GM23248 (cell line): ENCODE data around the gene IL4R. TPM values are rescaled to one million over a fixed set of nuclear protein-coding genes. Genes with fewer than 3 reads are reported as not detected.
"Not testable (repeated sequence)": the region's sequence is repeated elsewhere in the genome, so short reads cannot be mapped to it uniquely, and the experiment has no call there.

ENCODE experiments used
- DNase-seq: peaks from one replicate; pipeline ENCODE4 v3.0.0-alpha.2; 2015
- H2AFZ ChIP-seq: fragments of 200-600 bp; sonication (generic); 2 replicates; pipeline ENCODE4 v1.6.1; 2016; ENCODE audit warnings: antibody characterized with exemption
- H3F3A ChIP-seq: fragments of 200-600 bp; sonication (generic); 2 replicates; pipeline ENCODE4 v1.6.1; 2016; ENCODE audit warnings: mild to moderate bottlenecking, antibody characterized with exemption, mixed run types; ENCODE audit not compliant: insufficient read depth
- H3K27ac ChIP-seq: fragments of 200-600 bp; sonication (generic); 2 replicates; pipeline ENCODE4 v1.5.1; 2016; ENCODE audit warnings: mild to moderate bottlenecking
- H3K27me3 ChIP-seq: fragments of 200-600 bp; sonication (generic); replicated peaks from 2 replicates; pipeline ENCODE4 v1.6.1; 2016; ENCODE audit warnings: mild to moderate bottlenecking; ENCODE audit not compliant: insufficient read depth
- H3K36me3 ChIP-seq: fragments of 200-600 bp; sonication (generic); 2 replicates; pipeline ENCODE4 v1.6.1; 2016; ENCODE audit warnings: low read depth, mild to moderate bottlenecking
- H3K4me1 ChIP-seq: fragments of 200-600 bp; sonication (generic); 2 replicates; pipeline ENCODE4 v1.6.1; 2016; ENCODE audit warnings: mild to moderate bottlenecking; ENCODE audit not compliant: insufficient read depth
- H3K4me2 ChIP-seq: fragments of 200-600 bp; sonication (generic); one replicate; pipeline ENCODE4 v1.6.1; 2016; ENCODE audit warnings: mild to moderate bottlenecking; ENCODE audit not compliant: unreplicated experiment
- H3K4me3 ChIP-seq: fragments of 200-600 bp; sonication (generic); 2 replicates; pipeline ENCODE4 v1.5.1; 2016; ENCODE audit warnings: mild to moderate bottlenecking
- H3K79me2 ChIP-seq: fragments of 200-600 bp; sonication (generic); 2 replicates; pipeline ENCODE4 v1.6.1; 2016; ENCODE audit warnings: mild to moderate bottlenecking; ENCODE audit not compliant: insufficient read depth
- H3K9ac ChIP-seq: fragments of 200-600 bp; sonication (generic); 2 replicates; pipeline ENCODE4 v1.6.1; 2016; ENCODE audit warnings: mild to moderate bottlenecking
- H3K9me2 ChIP-seq: fragments of 200-600 bp; sonication (generic); 2 replicates; pipeline ENCODE4 v1.6.1; 2016; ENCODE audit warnings: mixed run types, mild to moderate bottlenecking, moderate library complexity; ENCODE audit not compliant: insufficient read depth
- H3K9me3 ChIP-seq: fragments of 200-600 bp; sonication (generic); one replicate; pipeline ENCODE4 v1.6.1; 2017; ENCODE audit warnings: low read depth
- H4K20me1 ChIP-seq: fragments of 200-600 bp; sonication (generic); 2 replicates; pipeline ENCODE4 v1.6.0; 2016; ENCODE audit not compliant: insufficient read depth
- EZH2 ChIP-seq: fragments of 200-600 bp; sonication (generic); IDR thresholded peaks from 2 replicates; pipeline ENCODE4 v1.6.1; 2018; ENCODE audit warnings: antibody characterized with exemption, mild to moderate bottlenecking; ENCODE audit not compliant: insufficient read depth, poor library complexity, severe bottlenecking
- EZH2phosphoT487 ChIP-seq: fragments of 200-600 bp; sonication (generic); IDR thresholded peaks from 2 replicates; pipeline ENCODE4 v1.6.1; 2018; ENCODE audit warnings: antibody characterized with exemption, moderate library complexity, mild to moderate bottlenecking, low read depth; ENCODE audit not compliant: insufficient read depth
- WGBS, 2 experiments: methylation state at CpG; one replicate each; pipeline ENCODE4 v1.1.6; 2015 to 2017; ENCODE audit warnings: low lambda C conversion rate in 2 of 2, low coverage in 1 of 2; ENCODE audit errors: missing lambda C conversion rate in 2 of 2; 5-methylcytosine and 5-hydroxymethylcytosine counted together
- in situ Hi-C: fragments of 300-500 bp; cut with MboI; formaldehyde crosslinking; loops from 2 replicates; pipeline ENCODE4 v1.15.0; 2020
- polyA plus RNA-seq: library from polyadenylated mRNA; unstranded; fragments of >200 nt; fragmentation: Nextera tagmentation; extraction: Ambion mirVana; gene quantifications from 2 replicates; pipeline ENCODE4 v1.2.1, GENCODE V29; 2016
- total RNA-seq: library from RNA; depleted of rRNA; stranded (reverse); fragments of >200 nt; shearing (Covaris generic); gene quantifications from 2 replicates; pipeline ENCODE4 v1.2.3, GENCODE V29; 2014

Gene IL4R
- total and polyA plus RNA-seq, 2 experiments from 2014 or later: 11.7 to 17.7 TPM

- Histone ChIP-seq H4K20me1 (no peaks in the 10 kb centered on the region), H3K27me3 (no peaks in the 10 kb centered on the region), H3K4me1 (peaks cover 26% of the 10 kb centered on the region), H3K27ac (peak within 1 kb of the TSS; percentile 47; the same call in 1 of the 2 replicates), H3K36me3 (no peaks in the 10 kb centered on the region), H3K4me3 (peak within 1 kb of the TSS; percentile 96), H3K9ac (peak within 1 kb of the TSS; percentile 94), H2AFZ (peak within 1 kb of the TSS; percentile 95), H3K4me2 (peak within 1 kb of the TSS; percentile 99), H3K79me2 (peaks cover 22% of the 10 kb centered on the region), H3K9me2 (no peaks in the 10 kb centered on the region), H3K9me3 (no peaks in the 10 kb centered on the region), H3F3A (peaks cover 18% of the 10 kb centered on the region)
- TF ChIP-seq EZH2 (no peak), EZH2phosphoT487 (no peak)
- 7 to 8% methylated on average over 58 of the region's 58 CpGs for WGBS, 2 experiments
- DNase-seq: peak; percentile 97
- in situ Hi-C loops: no loop called here
Observed at GRCh38 chr16:27268376-27269299, 45.1 kb upstream of the IL4R start, which contains the start of gene NSMCE1. NSMCE1 (minus strand) TSS chr16:27268772; CDS start chr16:27257570, 11,202 bp downstream.

GRCh38 chr16:27269300-27270150, 44.2 kb upstream of the IL4R start:
- no peaks in the 10 kb centered on the region for H3K27me3 ChIP-seq
- peak overlapping the region; percentile 94 for H3K9ac ChIP-seq
- peak overlapping the region; percentile 95 for H2AFZ ChIP-seq
- DNase-seq: no peak
- TF ChIP-seq EZH2 (no peak), EZH2phosphoT487 (no peak)
- in situ Hi-C loops: no loop called here
- peaks cover 22% of the 10 kb centered on the region for H3K79me2 ChIP-seq
- H3F3A ChIP-seq: peaks cover 10% of the 10 kb centered on the region
- H3K27ac ChIP-seq: no peak overlapping the region
- H3K9me3 ChIP-seq: no peaks in the 10 kb centered on the region
- WGBS, 2 experiments: 80 to 81% methylated on average over 9 of the region's 9 CpGs
- peak overlapping the region; percentile 99 for H3K4me2 ChIP-seq
- no peaks in the 10 kb centered on the region for H3K9me2 ChIP-seq
- no peaks in the 10 kb centered on the region for H4K20me1 ChIP-seq
- H3K4me3 ChIP-seq: peak overlapping the region; percentile 96
- H3K36me3 ChIP-seq: no peaks in the 10 kb centered on the region
- peaks cover 22% of the 10 kb centered on the region for H3K4me1 ChIP-seq

- peaks cover 6% of the 10 kb centered on the region; the same call in 1 of the 2 replicates for H3F3A ChIP-seq
- H3K9me2 ChIP-seq: no peaks in the 10 kb centered on the region
- no peak for DNase-seq
- H3K36me3 ChIP-seq: no peaks in the 10 kb centered on the region
- H3K27me3 ChIP-seq: no peaks in the 10 kb centered on the region
- H3K4me2 ChIP-seq: no peak overlapping the region
- no peak for TF ChIP-seq EZH2
- TF ChIP-seq EZH2phosphoT487: no peak
- no peaks in the 10 kb centered on the region for H4K20me1 ChIP-seq
- in situ Hi-C loops: no loop called here
- H2AFZ ChIP-seq: no peak overlapping the region
- WGBS, 2 experiments: 87 to 90% methylated on average over 4 of the region's 4 CpGs
- H3K27ac ChIP-seq: no peak overlapping the region
- H3K4me1 ChIP-seq: peaks cover 14% of the 10 kb centered on the region; the same call in 1 of the 2 replicates
- no peak overlapping the region for H3K4me3 ChIP-seq
- no peak overlapping the region for H3K9ac ChIP-seq
- H3K79me2 ChIP-seq: peaks cover 20% of the 10 kb centered on the region
- no peaks in the 10 kb centered on the region for H3K9me3 ChIP-seq
Observed at GRCh38 chr16:27270349-27270748, 43.4 kb upstream of the IL4R start.

GRCh38 chr16:27272076-27272475, 41.7 kb upstream of the IL4R start:
- H3K36me3 ChIP-seq: no peaks in the 10 kb centered on the region
- no peak overlapping the region for H2AFZ ChIP-seq
- no peaks in the 10 kb centered on the region for H4K20me1 ChIP-seq
- 89 to 90% methylated on average over 4 of the region's 4 CpGs for whole genome bisulfite sequencing, 2 experiments
- peaks cover 15% of the 10 kb centered on the region for H3K79me2 ChIP-seq
- peaks cover 14% of the 10 kb centered on the region; the same call in 1 of the 2 replicates for H3K4me1 ChIP-seq
- H3K9me2 ChIP-seq: no peaks in the 10 kb centered on the region
- no peaks in the 10 kb centered on the region for H3K9me3 ChIP-seq
- no peak for DNase-seq
- TF ChIP-seq EZH2 (no peak), EZH2phosphoT487 (no peak)
- H3F3A ChIP-seq: peaks cover 6% of the 10 kb centered on the region; the same call in 1 of the 2 replicates
- no peak overlapping the region for H3K4me3 ChIP-seq
- no peak overlapping the region for H3K4me2 ChIP-seq
- in situ Hi-C loops: no loop called here
- H3K9ac ChIP-seq: no peak overlapping the region
- no peaks in the 10 kb centered on the region for H3K27me3 ChIP-seq
- H3K27ac ChIP-seq: no peak overlapping the region

- H3K27ac ChIP-seq, H3K4me1 ChIP-seq, in situ Hi-C loops, H3K9ac ChIP-seq, H3K9me2 ChIP-seq, H3K79me2 ChIP-seq, H3F3A ChIP-seq, H3K4me2 ChIP-seq, H3K9me3 ChIP-seq, H3K27me3 ChIP-seq, DNase-seq, H3K36me3 ChIP-seq, H3K4me3 ChIP-seq, H4K20me1 ChIP-seq, H2AFZ ChIP-seq: not testable (repeated sequence)
- WGBS, 2 experiments: 96 to 99% methylated on average over 7 of the region's 7 CpGs
Observed at GRCh38 chr16:27272697-27273096, 41.1 kb upstream of the IL4R start.
